D721Med (cell line): Measurements from ENCODE around the gene MBOAT1.

ENCODE experiments used
- DNase-seq: peaks from one replicate; pipeline ENCODE4 v3.0.0; 2011; ENCODE audit warnings: low spot score; ENCODE audit not compliant: insufficient read length
- FAIRE-seq: peaks from 2 replicates; lab custom pipeline; 2011; peaks lifted over from hg19 to GRCh38; lab: Jason Lieb, UNC
- TF ChIP-seq, protein P1 (sequence below): IDR thresholded peaks from 2 replicates; pipeline ENCODE4 v1.5.1; 2012; ENCODE audit warnings: mild to moderate bottlenecking, control low read depth; ENCODE audit not compliant: insufficient read depth; ENCODE audit errors: missing control alignments

MBOAT1 gene

DNA sequence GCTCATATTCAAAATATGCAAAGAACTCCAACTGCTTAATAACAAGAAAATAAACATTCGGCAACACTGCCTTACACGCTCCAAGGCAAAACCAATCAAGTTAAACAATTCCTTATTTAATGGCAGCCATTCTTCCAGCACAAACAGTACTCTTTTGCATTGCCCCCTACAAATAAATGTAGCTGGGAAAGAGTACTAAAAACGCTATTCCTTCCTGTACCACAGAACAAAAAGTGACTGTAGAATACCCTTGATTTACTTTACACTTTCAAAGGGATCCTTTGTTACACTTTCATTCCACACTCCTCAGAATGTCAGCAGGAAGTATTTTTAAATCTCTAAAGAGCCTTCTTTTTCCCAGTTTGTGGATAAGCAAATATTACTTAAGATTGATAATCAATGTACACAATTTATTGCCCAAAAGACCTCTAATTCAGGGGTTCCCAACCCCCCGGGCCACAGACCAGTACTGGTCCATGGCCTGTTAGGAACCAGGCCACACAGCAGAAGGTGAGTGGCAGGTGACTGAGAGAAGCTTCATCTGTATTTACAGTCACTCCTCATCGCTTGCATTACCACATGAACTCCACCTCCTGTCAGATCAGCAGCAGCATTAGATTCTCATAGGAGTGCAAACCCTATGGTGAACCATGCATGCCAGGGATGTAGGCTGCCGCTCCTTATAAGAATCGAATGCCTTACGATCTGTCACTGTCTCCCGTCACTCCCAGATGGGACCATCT is 51.6 kb downstream of the MBOAT1 start:
- TF ChIP-seq, protein P1, sequence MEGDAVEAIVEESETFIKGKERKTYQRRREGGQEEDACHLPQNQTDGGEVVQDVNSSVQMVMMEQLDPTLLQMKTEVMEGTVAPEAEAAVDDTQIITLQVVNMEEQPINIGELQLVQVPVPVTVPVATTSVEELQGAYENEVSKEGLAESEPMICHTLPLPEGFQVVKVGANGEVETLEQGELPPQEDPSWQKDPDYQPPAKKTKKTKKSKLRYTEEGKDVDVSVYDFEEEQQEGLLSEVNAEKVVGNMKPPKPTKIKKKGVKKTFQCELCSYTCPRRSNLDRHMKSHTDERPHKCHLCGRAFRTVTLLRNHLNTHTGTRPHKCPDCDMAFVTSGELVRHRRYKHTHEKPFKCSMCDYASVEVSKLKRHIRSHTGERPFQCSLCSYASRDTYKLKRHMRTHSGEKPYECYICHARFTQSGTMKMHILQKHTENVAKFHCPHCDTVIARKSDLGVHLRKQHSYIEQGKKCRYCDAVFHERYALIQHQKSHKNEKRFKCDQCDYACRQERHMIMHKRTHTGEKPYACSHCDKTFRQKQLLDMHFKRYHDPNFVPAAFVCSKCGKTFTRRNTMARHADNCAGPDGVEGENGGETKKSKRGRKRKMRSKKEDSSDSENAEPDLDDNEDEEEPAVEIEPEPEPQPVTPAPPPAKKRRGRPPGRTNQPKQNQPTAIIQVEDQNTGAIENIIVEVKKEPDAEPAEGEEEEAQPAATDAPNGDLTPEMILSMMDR = no peak
- FAIRE-seq (no peak), DNase-seq (no peak)

DNA sequence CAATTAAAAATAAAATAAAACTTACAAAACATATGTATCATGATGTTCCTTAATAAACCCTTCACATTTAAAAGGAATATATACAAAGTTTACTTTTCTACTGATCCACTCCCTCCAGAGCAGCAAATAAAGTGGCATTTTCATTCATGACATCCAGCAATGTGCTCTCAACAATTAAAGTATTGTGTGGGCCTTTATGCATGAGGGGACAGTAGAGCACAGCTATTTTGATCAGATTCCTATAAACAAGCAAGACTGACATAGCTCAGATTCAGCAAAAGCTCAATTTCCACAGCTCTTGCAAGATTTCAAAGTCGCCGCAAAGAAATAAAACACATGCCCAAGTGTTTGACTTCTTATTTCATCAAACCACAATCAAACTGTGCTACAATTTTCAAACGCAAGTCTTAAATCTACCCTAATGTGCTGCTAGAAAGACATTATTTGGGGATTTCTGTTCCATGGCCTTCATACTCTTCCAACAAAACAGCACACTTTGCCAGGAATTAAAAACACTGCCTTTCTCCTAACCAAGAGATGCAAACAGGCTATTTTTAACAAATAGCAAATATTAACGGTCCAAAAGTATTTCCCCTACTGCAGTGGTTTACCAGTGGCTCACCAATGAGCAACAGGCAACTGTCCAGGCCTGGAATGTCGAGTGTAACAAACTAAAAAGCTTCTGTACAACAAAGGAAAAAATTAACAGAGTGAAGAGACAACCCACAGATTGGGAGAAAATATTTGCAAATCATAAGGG is 52.3 kb downstream of the MBOAT1 start:
- TF ChIP-seq, protein P1 = no peak
- FAIRE-seq = no peak
- no peak for DNase-seq

DNA sequence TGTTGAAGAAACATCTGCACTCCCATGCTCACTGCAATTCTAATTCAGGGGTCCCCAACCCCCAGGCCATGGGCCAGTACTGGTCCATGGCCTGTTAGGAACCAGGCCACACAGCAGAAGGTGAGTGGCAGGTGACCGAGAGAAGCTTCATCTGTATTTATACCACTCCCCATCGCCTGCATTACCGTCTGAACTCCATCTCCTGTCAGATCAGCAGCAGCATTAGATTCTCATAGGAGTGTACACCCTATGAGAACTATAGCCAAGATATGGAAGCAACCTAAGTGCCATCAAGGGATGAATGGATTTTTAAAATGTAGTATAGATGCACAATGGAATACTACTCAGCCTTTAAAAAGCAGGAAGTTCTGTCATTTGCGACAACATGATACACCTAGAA is 53.2 kb downstream of the MBOAT1 start:
- TF ChIP-seq, protein P1 = no peak
- DNase-seq (no peak), FAIRE-seq (no peak)

DNA sequence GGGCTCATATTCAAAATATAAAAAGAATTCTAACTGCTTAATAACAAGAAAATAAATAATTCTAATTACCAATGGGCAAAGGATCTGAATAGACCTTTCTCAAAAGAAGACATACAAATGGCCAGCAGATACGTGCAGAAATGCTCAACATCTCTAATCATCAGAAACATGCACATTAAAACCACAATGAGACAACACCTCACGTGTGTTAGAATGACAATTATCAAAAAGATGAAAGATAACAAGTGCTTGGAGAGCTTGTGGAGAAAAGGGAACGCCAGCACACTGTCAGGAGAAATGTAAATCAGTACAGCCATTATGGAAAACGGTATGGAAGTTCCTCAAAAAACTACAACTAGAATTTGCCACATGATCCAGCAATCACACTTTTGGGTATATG is 53.6 kb downstream of the MBOAT1 start:
- DNase-seq (no peak), FAIRE-seq (no peak)
- TF ChIP-seq, protein P1 = no peak

DNA sequence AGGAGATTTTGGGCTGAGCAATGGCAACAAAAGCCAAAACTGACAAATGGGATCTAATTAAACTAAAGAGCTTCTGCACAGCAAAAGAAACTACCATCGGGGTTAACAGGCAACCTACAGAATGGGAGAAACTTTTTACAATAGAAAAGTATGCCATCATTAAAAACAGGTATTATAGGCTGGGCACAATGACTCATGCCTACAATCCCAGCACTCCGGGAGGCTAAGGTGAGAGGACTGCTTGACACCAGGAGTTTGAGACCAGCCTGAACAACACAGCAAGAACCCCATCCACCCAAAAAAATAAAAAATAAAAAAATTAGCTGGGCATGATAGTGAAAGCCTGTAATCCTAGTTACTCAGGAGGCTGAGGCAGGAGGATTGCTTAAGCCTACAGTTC is 55.4 kb downstream of the MBOAT1 start:
- no peak for FAIRE-seq
- TF ChIP-seq, protein P1 = no peak
- DNase-seq = no peak

DNA sequence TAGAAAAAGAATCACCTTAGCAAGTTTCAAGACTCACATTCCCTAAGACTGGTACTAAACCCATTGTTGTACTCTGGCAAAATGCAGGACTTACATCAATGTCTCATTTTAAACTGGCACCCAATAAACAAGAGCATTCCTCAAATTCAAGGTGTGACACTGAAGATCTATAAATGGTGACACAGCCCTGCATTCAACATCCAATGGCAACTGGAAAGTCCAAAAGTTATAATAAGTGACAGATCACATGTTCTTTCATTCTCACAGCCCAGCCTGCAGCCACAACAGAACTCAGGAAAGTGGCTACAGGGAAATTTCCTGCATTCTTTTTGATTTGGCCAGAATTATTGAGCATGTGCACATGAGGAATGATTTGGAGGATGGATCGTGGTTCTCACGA is 57.5 kb downstream of the MBOAT1 start:
- TF ChIP-seq, protein P1 = no peak
- FAIRE-seq (no peak), DNase-seq (no peak)

DNA sequence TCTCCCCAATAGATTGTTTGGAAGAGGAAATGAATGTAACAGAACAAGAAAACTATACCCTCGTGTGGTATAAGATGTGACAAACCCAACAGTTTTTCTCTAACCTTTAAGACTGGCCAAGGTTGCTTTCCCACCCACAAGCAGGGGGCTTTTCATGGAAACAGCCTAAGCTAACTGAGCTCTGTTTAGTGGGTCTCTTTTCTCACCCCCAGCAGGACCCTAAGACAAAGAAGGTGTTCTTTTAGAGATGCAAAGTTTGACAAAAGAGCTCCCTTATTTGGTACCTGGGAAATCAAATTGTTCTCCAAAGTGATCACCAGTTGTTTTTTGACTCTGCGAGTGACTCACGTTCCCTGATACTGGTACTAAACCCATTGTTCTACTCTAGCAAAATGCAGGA is 59.1 kb downstream of the MBOAT1 start:
- TF ChIP-seq, protein P1 = no peak
- DNase-seq (no peak), FAIRE-seq (no peak)
